HS-5 (cell line): ENCODE measurements around the gene MIOX.
"Not testable (repeated sequence)": the region's sequence is repeated elsewhere in the genome, so short reads cannot be mapped to it uniquely, and the experiment has no call there.

Source experiments
- DNase-seq: peaks from one replicate; pipeline ENCODE4 v3.0.0-alpha.2; 2012; ENCODE audit warnings: low read depth

Gene MIOX

DNA sequence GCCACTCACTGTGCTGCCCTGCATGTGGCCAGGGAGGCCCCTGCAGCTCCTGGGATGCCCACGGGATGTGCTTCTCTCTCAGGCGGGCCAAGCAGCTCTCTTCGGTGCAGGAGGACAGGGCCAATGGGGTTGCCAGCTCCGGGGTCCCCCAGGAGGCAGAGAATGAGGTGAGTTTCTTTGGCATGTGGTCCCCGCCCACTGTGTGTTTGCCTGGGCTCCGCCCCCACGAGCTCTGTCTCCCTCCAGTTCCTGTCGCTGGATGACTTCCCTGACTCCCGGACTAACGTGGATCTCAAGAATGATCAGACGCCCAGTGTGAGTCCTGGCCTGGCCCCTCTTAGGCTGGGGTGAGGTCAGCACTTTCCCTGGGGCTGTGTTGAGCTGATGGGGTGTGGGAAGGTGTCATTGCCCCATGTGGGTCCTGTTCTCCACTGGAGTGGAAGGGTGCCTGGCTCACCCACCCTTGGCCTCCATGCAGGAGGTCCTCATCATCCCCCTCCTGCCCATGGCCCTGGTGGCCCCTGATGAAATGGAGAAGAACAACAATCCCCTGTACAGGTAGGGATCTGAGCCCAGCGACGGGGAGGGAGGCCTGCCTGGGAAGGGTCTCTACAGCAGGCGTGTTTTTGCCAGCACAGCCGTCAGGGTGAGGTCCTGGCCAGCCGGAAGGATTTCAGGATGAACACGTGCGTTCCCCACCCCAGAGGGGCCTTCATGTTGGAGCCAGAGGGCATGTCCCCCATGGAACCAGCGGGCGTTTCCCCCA lies 31.0 kb downstream of the MIOX start:
- DNase-seq, result no peak

DNA sequence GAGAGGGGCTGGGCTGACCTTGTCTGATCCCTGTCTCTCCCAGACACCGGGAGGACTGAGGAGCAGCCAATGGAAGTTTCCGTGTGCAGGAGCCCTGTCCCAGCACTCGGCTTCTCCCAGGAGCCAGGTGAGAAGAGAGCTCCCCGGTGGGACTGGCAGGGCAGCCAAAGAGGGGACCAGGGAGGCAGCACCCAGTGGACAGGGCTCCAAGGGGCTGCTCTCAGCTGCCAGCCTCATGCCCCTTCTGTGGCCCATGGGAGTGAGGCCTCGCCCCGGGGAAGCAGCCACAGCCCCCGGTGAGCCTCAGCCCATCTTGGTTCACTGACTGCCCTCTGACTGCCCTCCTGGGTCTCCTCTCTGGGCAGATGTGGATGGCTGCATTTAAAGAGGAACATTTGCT lies 31.9 kb downstream of the MIOX start:
- no peak for DNase-seq

DNA sequence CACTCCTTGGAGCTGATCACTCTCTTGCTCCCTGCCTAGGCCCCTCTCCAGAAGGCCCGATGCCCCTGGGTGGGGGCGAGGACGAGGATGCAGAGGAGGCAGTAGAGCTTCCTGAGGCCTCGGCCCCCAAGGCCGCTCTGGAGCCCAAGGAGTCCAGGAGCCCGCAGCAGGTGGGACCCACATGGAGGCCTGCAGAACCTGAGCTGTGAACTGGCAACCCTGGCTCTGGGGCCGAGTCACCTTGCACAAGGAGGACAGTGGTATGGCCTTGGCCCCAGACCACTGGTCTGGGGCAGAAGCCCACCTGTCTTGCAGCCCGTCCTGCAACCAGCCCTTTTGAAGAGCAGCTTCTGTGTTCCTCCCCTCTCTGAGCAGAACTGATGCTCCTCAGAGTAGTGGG lies 32.5 kb downstream of the MIOX start:
- DNase-seq, result no peak

DNA sequence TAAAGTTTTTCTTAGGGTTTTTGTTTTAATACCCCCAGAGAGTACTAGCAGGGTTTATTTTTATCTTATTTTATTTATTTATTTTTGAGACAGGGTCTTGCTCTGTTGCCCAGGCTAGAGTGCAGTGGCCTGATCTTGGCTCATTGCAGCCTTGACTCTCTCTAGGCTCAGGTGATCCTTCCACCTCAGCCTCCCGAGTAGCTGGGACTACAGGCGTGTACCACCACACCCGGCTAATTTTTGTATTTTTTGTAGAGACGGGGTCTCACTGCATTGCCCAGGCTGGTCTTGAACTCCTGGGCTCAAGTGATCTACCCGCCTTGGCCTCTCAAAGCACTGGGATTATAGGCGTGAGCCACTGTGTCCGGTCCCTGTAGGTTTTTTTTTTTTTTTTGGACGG lies 33.5 kb downstream of the MIOX start:
- not testable (repeated sequence) for DNase-seq

DNA sequence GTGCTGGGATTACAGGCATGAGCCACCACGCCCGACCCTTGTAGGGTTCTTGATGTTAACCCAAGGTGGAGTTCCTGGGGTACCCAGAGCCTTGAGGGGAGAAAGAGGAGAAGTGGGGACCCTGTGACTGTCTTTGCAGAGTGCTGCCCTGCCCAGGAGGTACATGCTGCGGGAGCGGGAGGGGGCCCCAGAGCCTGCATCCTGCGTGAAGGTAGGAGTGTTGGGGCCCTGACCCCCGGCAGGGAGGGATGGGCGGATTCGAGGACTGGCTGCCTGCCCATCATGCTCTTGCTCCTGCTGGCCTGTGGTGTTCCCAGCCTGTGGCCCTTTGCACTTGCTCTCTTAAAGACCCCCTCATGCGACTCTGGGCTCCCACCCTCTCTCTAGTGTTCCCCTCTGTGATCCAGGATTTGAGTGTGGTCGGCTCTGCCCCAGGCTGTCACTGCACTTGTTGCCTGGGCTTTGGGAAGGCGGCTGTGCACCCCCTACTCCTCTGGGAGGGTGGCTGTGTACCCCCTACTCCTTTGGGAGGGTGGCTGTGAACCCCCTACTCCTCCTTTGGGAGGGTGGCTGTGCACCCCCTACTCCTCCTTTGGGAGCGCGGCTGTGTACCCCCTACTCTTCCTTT lies 34.3 kb downstream of the MIOX start:
- DNase-seq, result no peak

DNA sequence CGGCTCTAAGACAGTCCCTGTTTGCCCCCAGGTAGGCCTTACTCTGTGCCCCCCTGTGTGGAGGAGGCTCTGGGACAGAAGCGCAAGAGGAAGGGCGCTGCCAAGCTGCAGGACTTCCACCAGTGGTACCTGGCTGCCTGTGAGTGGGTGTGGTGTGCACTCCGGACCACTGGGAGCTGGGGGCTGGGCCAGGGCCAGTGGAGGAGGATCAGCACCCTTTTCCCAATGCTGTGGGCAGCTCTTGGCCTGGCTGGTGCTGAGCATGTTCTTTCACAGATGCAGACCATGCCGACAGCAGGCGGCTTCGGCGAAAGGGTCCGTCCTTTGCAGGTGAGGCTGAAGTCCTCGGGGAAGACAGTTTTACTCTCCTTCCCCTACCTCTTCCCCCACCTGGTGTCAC lies 35.1 kb downstream of the MIOX start:
- no peak for DNase-seq

DNA sequence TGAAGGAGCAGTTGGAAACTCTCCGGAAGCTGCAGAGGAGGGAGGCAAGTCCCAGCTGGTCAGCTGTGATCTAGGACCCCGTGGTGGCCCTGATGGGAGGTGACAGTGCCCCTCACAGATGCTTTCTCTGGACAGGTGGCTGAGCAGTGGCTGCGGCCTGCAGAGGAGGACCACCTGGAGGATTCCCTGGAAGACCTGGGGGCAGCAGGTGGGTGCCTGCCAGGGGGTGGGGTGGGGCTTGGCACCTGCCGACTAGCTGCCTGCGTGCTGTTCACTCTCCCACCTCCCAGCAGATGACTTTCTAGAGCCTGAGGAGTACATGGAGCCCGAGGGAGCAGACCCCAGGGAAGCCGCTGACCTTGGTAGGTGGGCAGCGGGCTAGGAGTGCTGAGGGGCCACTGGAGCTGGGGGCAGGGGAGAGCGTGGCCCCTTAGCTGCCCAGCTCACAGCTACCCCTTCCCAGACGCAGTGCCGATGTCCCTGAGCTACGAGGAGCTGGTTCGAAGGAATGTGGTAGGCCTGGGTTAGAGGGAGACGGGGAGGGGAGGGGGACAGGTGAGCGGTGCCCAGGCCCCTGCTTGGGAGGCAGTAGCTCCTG lies 35.6 kb downstream of the MIOX start:
- DNase-seq, result no peak

DNA sequence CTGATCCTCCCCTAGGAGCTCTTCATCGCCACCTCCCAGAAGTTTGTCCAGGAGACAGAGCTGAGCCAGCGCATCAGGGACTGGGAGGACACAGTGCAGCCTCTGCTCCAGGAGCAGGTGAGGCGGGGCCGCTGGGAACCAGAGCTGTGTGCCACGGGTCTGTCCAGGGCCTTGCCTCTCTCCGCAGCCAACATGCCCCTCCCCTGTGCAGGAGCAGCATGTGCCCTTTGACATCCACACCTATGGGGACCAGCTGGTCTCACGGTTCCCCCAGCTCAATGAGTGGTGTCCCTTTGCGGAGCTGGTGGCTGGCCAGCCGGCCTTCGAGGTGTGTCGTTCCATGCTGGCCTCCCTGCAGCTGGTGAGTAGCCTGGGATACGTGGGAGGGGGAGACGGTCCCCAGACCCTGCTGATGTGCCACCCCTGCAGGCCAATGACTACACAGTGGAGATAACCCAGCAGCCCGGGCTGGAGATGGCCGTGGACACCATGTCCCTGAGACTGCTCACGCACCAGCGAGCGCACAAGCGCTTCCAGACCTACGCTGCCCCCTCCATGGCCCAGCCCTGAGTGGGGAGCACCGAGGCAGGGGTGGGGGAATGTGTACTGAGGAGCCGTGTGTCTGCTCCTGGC lies 36.3 kb downstream of the MIOX start:
- DNase-seq, result no peak

DNA sequence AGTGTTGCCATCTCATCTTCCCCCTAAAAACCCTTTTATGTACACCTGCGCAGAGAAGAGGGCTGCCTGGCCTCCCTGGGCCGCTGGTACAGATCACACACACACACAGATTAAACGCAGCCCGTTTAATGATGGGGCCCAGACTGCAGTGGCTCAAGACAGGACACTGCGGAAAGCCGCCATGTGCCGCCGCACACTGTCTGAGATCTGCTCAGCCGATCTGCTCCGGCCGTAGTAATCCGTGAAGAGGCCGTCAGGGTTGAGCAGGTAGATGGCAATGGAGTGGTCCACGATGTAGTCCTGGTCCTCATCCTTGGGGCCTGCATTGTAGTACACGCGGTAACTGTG lies 36.8 kb downstream of the MIOX start:
- DNase-seq, result no peak

DNA sequence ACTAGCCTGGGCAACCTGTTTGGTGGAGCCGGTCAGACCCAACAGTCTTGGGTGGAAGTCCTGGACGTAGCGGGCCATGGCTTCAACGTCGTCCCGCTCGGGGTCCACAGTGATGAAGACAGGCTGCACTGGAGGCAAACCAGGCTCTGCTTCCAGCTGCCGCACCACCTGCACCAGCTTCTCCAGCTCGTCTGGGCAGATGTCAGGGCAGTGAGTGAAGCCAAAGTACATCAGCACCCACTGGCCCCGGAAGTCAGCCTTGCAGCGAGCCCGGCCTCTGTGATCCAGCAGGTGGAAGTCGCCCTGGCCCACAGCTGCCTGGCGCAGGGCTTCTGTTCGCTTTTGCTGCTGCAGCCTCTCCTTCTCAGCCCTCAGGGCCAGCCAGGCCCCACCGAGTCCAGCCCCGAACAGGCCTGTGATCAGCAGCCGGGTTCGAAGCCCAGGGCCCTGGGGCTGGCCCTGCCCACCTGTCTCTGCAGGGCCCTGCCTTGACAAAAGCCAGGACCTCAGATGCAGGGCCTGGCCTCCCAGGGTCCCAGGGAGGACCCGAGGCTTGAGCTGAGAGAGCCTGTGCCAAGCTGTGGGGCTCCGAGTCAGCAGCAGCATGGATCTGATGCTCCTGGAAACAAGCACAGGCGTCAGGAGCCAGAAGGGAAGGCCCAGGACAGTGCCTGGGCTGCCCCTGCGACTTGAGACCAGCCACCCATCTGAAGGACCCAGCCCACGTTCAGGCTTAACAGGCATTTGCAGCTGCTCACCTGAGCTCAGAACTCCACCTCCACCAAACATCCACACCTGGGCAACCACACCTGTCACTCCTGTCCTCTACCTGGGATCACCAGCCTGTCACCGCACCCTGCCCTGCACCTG lies 37.4 kb downstream of the MIOX start:
- DNase-seq, result no peak

DNA sequence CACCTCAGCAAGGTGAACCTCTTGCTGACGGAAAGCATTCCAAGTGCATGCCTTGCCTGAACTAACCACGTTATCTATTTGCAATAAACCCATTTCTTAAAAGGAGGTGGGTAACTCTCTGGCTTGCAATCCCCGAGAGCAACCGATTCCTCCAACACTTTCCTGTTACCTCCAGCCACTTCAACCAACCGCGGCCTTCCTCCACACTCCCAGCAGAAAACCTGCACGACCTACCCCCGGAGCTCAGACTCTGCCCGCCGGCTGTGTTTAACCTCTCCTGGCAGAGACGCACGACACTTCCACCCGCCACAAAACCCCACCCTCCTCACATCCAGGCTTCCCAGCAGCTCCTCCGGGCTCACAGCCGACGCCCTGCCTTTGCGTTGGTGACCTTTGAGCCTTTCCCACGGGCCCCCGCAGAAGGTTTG lies 38.0 kb downstream of the MIOX start:
- DNase-seq, result no peak

DNA sequence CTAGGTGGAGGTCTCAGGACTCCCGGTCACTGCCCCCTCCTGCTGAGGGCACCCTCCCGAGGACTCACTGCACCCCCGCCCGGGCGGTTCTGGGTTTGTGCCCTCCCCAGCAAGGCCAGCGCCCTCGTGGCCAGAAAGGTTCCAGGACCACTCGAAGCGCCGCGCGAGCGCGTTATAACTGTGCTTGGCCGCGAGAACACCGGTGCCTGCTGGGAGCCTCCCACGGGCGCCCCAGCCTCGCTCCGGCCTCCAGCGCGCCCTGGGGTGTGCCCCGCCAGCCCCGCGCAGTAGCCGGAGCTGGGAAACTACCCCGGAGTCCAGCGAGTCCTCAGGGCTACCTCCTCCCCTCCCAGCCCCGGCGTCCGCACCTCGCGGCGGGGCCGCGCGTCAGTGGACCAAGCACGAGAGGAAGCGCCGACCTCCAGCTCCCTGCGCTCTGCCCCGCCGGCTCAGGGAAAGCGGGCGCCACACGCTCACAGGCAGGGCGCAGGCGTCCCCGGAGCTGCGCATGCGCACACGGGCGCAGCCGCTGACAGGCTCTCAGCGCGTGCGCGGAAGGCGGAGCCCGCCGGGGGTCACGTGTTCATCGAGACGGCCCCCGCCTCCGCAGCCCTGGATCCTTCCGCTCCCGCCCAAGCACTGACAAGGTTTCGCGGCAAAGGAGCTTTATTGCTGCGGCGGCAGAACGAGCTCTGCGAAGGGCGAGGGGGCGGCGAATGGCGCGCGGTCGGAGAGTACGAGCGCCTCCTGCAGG lies 38.6 kb downstream of the MIOX start, which contains the start of gene SCO2:
Gene SCO2, minus strand, starts transcription at position 495 of the 754 bp plus-strand sequence. CDS start 1,187 bp downstream, outside the sequence.
- DNase-seq, result no peak

DNA sequence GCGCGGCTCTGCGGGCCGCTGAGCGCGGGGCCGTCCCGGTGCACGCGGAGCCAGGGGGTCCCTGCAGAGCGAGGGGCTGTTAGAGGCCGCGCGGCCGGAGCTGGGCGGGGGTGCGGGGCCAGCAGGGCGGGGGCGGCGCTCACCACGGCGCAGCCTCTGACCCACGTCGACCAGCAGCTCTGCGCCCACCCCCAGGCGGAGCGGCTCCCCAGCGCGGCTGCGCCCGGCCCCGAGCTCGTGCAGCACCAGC lies 39.1 kb downstream of the MIOX start:
- no peak for DNase-seq

DNA sequence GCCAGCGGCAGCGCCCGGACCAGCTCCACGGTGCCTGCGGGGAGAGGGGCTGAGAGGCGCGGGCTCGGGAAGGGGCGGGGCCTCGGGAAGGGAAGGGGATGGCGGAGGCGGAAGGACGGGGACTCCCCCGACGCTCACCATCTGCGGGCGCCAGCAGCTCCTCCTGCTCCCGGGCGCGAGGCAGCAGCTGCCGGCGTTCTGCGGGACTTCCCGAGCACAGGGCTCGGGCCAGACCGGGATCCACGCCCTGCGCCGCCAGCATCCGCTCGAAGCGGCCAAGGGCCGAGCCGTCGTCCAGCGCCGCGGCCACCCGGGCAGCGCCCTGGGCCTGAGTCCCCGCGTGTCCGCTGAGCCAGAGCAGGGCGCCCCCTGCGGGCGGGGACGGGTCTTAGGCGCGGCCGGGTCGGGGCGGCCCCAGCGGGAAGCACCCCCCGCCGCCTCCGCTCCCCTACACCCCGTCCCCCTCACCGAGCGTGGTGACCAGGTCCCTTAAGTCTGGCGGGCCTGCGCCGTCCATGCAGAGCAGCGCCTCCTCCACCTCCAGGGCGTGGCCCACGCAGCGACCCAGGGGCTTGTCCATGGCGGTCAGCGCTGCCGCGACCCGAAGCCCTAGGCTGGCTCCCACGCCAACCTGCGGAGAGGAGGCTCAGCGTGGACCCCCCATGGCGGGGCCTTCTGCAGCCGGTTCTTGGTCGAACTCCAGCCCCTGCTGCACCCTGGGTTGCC lies 39.6 kb downstream of the MIOX start:
- no peak for DNase-seq

DNA sequence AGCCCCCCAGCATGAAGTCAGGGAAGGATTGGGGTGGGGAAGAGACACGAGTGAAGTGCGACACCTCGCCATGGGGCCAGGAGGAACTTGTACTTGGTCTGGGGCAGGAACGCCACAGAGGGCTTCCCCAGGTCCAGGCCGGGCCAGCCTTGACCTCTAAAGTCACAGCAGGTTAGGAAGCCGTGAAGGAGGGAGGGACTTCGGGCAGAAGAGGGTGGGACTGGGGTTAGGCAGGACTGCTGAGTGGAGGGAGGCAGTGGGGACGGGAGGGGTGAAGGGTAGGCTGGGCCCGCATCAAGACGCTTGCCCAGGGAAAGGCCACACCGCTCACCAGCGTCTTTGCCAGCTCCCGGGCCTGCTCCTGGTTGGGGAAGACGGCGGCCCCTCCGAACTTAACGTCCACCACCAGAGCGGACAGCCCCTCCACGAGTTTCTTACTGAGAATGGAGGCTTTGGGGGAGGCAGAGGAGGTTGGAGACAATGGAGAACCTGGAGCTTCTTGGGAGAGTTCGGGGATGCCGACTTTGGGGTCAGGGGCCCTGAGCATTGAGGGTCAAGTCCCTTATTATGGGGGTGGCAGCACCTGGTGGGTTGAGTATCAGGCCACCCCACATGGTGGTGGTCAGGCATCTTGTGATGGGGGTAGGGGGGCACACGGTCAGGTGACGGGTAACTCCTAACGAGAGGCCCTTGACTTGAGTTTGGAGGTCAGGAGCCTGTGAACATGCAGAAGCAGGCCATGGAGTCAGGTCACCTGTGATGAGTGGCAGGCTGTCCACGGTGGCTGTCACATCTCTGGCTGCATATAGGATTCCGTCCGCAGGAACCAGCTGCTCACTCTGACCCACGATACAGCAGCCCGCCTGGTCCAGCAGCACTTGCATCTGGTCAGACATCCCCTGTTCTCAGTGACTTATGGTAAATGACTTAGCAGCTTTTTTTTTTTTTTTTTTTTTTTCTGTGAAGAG lies 40.5 kb downstream of the MIOX start:
- DNase-seq, result no peak

DNA sequence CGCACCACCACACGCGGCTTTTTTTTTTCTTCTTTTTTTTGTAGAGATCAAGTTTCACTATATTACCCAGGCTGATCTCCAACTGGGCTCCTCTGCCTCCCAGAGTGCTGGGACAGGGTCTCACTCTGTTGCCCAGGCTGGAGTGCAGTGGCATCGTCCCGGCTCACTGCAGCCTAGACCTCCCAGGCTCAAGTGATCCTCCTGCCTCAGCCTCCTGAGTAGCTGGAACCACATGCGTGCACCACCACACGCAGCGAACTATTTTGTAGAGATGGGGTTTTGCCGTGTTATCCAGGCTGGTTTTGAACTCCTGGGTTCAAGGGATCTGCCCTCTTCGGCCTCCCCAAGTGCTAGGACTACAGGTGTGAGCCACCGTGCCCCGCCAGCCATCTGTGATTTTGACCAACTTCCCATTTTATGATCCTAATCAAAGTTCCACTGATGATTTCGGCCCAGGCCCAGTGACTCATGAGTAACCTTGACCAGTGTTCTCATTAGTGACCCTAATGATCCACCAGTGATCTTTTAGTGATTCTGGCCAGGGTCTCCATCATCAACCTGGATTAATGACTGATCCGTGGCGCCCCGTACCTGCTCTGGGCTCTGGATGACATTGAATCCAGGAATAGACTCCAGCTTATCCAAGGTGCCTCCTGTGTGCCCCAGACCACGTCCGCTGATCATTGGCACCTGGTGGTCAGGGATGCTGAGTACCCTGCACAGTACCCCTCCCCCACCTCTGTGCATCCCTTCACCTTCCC lies 41.4 kb downstream of the MIOX start:
- DNase-seq, result no peak

DNA sequence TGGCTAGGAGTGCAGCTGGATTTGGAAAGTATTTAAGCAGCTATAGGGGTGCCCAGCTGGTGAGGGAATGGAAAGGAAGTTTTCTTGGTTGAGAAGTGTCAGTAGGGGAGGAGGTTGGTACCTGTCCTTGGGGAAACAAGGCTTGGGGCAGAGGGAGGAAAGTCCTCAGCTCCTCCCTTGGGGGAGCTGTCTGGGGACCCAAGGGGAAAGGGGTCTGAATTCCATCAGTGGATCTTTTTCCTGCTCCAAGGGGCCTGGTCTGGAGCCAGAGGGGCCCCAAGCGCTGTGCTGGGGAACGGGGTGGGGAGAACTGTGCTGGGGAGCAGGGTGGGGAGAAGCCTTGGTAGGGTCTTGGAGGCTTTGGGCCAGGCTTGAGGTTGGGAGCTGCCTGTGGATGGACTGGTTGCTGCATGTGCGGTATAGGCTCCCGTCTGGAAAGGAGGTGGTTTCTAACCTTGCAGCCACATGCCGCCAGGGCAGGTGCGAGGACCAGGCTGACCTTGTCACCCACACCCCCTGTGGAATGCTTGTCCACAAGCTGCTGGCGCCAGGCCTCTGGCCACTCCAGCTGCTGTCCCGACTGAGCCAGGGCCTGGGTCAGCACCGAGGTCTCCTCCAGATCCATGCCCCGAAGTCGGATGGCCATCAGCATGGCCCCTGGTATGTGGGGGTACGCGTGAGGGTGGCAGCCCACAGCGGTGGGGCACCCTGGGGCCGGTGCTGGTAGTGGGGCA lies 42.2 kb downstream of the MIOX start:
- no peak for DNase-seq

DNA sequence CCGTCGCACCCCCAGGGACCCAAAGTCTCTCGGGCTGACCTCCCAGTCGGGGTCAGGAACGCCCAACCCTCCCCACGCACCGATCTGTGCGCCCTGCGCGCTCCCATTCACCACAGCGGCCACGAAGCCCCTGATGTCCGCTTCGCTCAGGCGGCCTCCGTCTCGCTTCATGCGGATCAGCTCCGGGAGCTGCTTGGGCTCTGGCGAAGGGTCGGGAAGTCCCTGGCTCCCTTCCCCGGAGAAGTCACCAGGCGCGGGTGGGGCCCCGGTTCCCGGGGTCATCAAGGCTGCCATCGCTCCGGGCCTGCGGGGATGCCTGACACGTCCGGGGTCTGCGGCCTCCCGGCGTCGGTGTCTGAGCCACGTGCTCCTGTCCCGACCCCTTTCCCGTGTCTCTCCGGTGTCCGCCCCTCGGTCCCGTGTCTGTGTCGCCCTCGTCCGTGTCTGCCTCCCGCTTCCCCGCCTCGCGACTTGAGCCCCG lies 42.8 kb downstream of the MIOX start:
- no peak for DNase-seq
